HG02885 (cell line): ENCODE measurements around the gene NACAD.

Source experiments
- ATAC-seq: cut with Tn5 transposase; IDR thresholded peaks from one replicate; pipeline ENCODE4 v1.9.1; 2021; ENCODE audit warnings: mild to moderate bottlenecking; ENCODE audit not compliant: unreplicated experiment, poor library complexity

The NACAD gene, protein sequence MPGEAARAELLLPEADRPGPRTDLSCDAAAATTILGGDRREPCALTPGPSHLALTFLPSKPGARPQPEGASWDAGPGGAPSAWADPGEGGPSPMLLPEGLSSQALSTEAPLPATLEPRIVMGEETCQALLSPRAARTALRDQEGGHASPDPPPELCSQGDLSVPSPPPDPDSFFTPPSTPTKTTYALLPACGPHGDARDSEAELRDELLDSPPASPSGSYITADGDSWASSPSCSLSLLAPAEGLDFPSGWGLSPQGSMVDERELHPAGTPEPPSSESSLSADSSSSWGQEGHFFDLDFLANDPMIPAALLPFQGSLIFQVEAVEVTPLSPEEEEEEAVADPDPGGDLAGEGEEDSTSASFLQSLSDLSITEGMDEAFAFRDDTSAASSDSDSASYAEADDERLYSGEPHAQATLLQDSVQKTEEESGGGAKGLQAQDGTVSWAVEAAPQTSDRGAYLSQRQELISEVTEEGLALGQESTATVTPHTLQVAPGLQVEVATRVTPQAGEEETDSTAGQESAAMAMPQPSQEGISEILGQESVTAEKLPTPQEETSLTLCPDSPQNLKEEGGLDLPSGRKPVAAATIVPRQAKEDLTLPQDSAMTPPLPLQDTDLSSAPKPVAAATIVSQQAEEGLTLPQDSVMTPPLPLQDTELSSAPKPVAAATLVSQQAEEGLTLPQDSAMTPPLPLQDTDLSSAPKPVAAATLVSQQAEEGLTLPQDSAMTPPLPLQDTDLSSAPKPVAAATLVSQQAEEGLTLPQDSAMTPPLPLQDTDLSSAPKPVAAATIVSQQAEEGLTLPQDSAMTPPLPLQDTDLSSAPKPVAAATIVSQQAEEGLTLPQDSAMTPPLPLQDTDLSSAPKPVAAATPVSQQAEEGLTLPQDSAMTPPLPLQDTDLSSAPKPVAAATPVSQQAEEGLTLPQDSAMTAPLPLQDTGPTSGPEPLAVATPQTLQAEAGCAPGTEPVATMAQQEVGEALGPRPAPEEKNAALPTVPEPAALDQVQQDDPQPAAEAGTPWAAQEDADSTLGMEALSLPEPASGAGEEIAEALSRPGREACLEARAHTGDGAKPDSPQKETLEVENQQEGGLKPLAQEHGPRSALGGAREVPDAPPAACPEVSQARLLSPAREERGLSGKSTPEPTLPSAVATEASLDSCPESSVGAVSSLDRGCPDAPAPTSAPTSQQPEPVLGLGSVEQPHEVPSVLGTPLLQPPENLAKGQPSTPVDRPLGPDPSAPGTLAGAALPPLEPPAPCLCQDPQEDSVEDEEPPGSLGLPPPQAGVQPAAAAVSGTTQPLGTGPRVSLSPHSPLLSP (N-terminal part only)

DNA sequence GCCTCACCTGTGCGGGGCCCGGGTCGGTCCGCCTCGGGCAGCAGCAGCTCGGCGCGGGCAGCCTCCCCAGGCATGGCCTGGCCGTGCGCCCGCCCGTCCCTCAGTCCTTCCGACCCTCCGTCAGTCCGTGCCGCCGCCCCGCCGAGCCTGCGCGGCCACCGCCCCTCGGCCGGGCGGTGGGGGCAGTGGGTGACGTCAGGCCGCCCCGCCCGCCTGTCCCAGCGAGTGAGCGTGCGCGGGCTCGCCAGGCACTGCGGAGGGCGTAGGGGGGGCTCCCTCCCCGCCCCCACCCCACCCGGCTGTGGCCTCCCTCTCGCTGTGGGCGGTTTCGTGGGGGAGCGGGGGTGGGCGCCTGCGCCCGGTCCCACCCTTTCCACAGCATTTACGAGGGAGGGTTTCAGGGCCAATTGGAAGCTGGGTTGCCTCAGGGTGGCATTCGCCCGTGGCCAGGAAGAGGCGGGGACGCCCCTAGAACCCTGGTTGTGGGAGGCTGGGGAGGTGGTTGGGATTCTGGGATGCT is at the start of gene NACAD:
Gene NACAD (minus strand): TSS at position 149 of the 520 bp plus-strand sequence. CDS start 75 bp downstream, at position 74.
- ATAC-seq: no peak

DNA sequence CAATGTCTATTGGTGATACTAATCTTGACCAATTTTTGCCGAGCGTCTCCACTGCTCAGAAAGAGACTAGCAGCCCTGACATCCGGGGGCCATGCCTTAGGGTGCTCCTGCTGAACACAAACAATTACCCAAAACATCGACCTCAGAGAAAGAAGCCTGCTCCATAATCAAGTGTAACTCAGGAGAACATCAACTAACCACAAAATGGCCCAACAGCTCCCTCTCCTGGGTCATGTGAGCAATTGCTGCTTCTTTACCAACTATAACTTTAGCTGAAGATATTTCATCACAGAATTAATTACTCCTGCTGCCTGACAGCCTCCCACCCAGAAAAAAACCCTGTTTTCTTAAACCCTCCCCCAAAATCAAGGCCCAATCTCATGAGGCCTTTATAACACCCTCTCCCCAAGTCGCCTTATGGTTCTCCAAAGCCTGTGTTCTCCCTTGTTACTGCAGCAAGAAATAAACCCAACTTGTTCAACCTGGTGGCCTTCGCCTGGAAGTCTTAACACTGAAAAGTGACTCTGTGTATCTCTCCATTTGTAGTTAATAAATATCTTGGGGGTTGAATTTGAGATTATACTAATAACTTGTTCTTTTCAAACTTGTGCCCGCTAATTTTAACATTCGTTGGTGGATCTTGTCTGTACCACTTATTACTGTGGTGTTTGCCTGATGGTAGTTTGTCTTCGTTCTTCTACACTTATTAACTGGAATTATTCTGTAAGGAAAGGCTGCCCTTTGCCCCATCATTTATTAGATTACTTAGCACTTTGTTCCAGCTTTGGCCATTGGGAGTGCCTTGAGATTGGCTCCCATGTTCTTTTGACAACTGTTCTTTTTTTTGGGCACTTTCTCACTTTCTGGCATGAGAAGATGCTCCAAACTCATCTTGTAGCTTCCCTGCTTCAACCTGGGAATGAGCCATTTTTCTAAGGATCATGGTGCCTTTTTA is 47.6 kb upstream of the NACAD start:
- ATAC-seq: peak; percentile 62

DNA sequence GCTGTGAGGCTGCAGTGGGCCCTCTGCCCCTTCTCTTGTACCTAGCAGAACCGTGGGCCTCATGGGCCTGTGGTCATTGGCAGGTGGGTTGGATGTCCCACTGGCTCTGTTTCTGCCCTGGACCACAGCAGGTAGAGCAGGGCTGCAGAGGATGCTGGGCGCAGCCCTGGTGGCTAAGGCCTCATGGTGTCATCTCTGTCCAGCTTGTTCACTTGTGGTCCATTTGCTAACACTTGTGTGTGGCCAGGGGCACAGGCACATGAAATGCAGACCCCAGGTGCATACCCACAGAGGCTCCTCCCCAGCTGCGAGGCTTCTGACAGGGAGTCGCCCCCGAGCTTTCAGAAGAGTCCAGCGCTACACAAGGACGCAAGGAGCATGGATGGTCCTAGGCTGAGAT is 45.1 kb upstream of the NACAD start:
- ATAC-seq: no peak

DNA sequence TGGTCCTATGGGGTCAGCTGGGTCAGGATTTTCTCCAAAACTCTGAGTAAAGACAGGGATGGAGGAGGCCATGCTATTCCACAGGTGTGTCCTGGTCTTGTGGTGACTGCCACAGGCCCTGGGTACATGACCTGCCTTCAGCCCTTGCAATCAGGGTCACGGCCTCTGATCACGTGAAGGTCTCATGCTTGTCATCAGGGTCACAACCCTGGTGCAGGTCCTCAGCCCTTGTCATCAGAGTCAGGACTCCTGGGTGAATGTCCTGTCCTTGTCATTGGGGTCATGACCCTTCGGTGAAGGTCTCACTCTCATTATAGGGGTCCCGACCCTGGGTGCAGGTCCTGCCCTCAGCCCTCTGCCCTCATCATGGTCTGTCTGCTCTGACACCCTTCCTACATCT is 44.6 kb upstream of the NACAD start:
- no peak for ATAC-seq

DNA sequence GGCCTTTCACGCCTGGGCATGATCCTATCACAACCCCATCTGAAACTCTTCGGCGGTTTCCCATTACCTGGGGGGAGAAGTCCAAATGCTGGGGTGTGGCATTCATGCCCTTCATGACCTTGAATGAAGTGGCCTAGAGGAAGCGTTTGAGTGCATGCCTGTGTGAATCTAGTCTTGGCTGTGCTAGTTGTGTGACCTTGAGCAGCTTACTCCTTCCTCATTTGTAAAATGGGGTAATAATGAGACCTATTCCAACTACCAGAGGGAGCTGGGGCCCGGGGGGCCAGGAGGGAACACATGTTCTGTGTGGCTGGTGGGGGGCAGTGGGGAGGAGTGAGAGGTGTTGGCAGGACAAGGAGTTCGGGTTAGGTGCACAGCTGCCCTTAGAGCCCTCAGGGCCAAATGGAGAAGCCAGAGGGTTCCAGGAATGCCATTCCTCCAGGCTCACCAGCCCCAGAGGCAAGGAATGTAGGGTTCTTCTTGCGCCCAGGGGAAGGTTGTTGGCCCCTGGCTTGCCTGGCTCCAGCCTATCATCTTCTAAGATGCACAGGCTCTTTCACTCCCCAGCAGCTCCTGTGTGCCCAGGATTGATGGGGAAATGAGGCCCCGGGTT is 44.0 kb upstream of the NACAD start:
- ATAC-seq: no peak

DNA sequence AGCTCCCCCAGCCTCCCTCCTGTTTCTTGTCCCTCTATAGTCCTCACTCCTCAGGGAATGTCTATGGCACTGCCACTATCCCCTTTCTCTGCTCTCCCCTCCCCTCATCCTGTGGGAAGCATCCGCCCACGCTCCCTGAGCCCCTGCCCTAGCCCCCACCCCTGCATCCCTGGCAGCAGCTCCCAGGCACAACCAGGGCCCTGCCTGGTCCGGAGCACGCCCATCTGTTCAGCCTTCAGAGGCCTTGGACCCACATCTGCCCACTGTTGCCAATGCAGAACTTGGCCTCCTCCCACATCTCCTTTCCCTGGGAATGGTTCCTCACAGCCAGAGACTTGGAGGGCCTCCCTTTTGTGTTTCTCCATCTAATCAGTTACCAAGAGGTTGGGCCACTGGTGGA is 43.1 kb upstream of the NACAD start:
- ATAC-seq: no peak

DNA sequence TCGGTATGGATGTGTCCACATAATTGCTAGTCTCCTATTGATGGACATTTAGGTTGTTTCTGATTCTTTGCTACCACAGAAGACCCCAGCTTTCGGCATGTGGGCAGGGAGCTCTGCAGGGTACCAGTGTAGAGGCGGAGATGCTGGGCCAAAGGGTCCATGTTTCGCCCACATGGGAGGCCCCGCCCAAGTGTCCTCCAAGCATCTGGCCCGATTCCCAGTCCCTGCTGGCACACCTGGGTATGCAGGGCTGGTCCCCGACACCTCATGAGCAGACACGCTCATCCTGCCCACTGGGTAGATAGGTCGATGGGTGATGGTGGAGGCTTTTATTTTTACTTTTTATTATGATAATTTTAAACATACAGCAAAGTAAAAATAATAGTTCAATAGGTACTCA is 42.1 kb upstream of the NACAD start:
- ATAC-seq: no peak

DNA sequence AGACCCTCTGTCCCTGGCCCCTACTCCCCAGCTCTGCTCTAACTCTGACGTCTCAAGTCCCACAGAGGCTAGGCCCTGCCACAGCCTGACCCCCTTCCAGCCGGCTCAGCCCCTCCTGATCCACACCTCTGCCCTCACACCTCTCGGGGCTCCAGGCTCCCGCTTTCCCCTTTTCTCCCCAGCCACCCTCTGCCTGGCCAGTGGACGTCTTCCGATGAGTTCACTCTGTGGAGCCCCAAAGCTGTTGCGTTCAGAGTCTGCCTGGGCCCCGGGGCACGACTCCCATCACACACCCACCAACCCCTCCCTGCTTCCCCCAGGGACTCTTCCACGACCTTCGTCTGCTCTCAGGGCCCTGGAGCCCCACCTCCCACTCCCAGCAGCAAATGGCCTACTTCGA is 41.1 kb upstream of the NACAD start:
- no peak for ATAC-seq

DNA sequence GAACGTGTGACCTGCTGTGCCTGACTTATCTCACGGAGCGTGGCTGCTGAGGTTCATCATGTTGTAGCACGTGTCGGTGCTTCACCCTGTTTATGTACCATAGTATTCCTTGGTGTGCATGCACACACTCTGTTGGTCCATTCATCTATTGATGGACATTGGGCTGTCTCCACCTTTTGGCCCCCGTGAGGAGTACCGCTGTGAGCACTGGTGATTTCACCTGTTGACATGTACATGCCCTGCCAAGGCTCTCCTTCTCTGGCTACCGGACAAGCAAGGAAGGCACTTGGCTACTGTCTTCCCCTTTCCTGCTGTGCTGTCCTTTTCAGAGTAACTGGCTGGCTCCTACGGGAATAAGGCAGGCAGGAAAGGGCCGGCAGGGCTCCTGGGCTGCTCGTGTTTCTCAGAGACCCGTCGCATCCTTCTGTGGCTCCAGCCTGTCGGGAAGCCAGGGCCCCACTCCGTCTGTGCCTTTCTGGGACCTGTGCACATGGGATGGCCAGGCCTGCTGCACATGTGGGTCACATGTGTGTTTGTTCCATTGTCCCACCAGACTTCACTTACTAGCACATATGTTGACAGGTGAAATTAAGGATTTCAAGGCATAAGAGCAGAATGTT is 40.5 kb upstream of the NACAD start:
- no peak for ATAC-seq

DNA sequence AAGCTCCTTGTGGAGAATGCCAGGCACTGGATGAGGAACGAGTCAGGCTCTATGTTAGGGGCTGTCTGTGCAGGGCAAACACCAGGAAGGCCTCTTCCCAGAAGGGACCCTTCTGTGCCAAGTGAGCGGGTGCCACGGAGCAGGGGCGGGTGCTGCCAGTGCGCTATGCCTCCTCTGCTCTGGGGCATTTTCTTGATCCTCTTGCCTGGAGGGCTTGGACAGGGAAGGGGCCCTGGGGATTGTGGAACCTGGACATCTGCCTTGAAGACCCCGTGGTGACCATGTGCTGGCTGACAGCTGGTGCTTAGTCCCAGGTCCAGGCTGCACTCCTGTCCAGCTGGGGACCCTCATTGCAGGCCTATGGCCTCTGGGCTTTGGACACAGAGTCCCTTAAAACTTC is 38.2 kb upstream of the NACAD start:
- no peak for ATAC-seq

DNA sequence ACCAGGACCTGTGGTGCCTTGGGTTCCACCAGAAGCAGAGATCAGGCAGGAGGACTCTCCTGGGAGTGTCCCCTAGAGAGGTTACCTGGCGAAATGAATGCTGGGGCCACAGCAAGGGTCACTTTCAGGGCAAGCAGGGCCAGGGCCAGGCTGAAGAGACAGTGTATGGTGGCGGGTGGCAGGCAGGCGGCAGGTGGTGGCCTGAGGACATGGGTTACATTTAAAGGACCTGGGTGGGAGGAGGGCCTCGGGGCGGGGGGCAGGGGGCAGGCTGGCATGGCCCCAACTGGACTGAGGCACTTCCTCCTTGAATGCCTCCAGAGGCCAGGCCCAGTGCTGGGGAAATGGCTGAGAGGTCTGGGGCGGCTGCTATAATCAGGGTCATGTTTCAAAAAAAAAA is 37.4 kb upstream of the NACAD start:
- ATAC-seq: no peak

DNA sequence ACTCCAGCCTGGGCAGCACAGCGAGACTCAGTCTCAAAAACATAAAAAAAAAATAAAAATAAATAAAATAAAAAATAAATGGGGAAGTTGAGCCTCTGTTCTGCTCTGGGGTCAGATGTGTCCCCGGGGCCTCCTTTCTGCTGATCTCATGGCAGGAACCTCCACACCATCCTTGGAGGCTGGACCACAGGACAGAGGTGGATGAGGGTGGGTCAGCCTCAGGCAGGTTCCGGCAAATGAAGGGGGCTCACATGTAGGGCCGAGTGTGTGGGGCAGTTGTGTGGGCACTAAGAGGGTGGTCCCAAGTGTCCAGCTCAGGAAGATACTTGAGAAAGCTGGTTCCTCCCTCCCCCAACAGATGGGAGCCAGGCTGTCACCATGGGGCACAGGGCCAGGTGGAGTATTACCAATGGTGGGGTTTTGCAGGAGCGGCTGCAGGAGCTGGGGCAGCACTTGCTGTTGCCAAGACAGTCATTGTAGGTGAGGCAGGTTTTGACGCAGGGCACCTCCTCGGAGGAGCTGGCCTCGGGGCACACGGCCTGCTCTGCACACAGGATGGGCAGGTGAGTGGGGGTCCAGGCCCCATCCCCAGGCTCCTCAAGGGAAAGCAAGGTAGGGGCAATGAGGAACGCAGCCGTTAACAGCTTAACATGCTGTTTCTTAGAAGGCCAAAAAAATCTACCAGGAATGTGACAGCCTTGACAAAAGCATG is 36.6 kb upstream of the NACAD start:
- ATAC-seq: no peak

DNA sequence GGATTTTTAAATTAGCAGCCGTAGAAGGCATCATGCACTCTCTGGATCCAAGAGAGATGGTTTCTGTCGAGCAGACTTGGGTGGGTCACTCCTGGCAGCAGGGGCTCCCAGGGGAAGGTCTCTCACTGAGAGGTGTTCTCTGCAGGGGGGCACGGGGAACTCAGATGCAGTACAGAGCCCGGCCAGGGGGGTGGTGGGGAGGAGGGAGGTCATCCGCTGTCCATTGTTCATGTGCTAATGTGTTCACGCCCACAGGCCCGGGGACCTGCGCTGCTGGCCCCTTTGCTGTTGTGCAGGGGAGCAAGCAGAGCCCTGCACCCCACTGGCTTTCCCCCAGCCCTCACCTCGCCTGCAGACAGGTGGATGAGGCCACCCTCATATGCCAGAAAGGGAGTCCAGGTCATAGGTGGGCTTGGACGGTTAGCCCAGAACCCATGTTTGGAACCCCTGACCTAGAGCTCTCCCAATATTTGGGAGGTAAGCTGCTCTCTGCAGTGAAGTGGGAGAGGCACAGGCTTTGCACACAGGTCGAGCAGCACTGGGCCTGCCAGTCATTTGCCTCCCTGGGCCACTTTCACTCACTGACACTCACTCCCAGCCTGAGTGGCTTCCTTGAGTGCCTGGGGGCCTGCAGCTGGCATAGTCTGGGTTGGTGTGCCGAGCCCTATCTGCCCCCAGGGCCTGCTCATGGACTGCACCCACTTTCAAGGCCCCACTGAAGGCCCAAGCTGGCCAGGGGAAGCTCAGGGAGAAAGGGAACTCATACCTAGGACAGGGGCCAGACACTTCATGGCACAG is 35.3 kb upstream of the NACAD start:
- no peak for ATAC-seq

DNA sequence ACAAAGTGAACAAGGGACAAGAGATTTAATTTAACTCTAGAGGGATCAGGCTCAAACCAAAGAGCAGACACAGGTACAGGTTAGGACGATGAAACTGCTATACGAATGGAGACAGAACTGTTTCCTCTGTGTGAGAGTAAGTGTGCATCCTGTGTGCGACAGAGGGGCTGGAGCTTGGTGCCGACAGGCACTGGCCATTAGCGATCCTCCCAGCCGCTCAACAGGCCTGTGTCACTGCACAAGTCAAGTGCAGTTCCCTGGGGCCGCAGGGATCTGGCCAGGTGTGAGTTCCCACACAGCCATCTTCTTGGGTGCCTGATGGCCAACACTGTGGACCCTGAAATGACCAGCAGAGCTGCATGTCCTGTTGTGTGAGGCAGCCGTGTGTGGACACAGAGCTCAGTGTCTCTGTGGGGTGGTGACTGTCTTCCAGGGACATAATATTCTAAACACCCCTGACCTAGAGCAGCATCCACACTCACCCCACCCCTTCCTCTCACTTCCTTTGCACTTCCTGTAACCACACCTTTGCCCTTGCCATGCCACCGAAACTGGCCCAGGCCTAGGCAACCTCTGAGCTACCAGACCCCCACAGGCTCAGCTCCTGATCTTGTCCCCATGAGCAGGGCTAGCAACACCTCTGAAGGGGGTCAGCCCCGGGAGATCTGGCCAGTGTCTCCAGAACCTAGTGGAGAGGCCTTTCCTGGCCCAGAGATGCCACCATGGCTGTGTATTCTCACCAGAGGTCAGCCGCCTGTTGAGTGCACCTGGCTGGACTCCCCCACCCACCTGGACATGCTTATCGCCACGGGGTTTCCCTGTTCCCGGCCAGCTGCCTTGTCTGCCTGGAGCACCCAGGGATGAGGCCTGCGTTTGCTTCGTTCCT is 34.4 kb upstream of the NACAD start:
- ATAC-seq: no peak

DNA sequence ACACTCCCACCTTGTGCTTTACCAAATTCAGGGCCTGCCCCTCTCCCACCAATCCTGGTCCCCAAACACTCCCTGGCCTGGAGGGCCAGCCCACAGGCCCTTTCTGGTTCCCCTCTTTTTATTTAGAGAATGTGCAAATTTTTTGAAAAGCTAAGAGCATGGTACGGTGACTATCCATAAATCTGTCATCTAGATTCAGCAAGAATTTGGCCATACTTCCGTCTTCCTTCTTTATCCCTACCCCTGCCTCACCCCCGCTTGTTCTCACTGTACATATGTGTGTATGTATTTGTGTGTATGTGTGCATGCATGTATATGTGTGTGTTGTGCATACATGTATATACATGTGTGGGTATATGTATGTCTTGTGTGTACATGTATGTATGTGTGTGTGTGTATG is 30.8 kb upstream of the NACAD start:
- no peak for ATAC-seq

DNA sequence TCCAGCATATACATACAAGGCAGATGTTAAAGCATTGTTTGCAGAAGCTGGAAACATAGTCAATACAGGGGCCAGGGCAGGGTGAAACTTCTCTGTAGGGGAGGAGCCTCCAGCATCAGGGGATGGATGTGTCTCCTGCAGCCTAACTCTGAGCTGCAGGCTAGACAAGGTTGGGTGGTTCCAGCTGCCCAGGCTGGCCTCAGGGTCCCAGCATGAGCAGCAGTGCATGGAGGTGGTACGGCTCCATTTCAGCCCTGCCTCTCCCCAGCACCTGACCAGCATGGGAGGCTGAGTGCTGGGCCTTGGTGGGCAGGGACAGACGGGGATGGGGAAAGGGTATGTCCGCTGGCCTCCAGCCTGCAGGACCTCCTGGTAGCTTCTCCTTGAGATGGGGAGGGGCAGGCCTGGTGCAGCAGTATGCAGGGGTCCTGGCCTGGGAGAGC is 30.1 kb upstream of the NACAD start:
- ATAC-seq: no peak
